Measurements from ENCODE around the gene CDR2L.
A peak's percentile ranks its signal among the peaks of the same experiment; 100 is the strongest.

The CDR2L gene

DNA sequence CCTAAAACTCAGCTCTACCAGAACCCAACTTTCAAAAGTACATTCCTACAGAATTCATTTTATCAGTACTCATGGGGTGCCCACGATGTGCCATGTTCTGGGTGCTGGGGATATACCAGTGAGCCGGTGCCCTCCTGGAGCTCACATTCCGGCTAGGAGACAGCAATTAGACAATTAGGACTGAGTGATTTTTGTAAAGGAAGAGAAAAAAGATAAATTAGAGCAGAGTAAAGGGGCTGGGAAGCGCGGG, 24.6 kb downstream of the CDR2L start:
- TF ChIP-seq, protein P1, sequence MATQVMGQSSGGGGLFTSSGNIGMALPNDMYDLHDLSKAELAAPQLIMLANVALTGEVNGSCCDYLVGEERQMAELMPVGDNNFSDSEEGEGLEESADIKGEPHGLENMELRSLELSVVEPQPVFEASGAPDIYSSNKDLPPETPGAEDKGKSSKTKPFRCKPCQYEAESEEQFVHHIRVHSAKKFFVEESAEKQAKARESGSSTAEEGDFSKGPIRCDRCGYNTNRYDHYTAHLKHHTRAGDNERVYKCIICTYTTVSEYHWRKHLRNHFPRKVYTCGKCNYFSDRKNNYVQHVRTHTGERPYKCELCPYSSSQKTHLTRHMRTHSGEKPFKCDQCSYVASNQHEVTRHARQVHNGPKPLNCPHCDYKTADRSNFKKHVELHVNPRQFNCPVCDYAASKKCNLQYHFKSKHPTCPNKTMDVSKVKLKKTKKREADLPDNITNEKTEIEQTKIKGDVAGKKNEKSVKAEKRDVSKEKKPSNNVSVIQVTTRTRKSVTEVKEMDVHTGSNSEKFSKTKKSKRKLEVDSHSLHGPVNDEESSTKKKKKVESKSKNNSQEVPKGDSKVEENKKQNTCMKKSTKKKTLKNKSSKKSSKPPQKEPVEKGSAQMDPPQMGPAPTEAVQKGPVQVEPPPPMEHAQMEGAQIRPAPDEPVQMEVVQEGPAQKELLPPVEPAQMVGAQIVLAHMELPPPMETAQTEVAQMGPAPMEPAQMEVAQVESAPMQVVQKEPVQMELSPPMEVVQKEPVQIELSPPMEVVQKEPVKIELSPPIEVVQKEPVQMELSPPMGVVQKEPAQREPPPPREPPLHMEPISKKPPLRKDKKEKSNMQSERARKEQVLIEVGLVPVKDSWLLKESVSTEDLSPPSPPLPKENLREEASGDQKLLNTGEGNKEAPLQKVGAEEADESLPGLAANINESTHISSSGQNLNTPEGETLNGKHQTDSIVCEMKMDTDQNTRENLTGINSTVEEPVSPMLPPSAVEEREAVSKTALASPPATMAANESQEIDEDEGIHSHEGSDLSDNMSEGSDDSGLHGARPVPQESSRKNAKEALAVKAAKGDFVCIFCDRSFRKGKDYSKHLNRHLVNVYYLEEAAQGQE (IDR thresholded peaks at IDR 0.05; ENCODE audit: insufficient read depth in 1 of 2, low read depth in 2 of 2, low read length in 2 of 2) = no peak
- TF ChIP-seq TAF1 (IDR thresholded peaks at IDR 0.05; ENCODE audit: borderline replicate concordance, insufficient read depth, low read length) = no peak
- no peak for TF ChIP-seq POLR2AphosphoS5 (IDR thresholded peaks at IDR 0.05; ENCODE audit: low read depth, low read length)
- no peak for TF ChIP-seq FOXP2 (optimal IDR thresholded peaks at IDR 0.05; ENCODE audit: borderline replicate concordance, extremely low read depth, extremely low read length, insufficient read depth)
- no peak for TF ChIP-seq SIN3A (IDR thresholded peaks at IDR 0.05; ENCODE audit: borderline replicate concordance, insufficient read depth, low read length)

DNA sequence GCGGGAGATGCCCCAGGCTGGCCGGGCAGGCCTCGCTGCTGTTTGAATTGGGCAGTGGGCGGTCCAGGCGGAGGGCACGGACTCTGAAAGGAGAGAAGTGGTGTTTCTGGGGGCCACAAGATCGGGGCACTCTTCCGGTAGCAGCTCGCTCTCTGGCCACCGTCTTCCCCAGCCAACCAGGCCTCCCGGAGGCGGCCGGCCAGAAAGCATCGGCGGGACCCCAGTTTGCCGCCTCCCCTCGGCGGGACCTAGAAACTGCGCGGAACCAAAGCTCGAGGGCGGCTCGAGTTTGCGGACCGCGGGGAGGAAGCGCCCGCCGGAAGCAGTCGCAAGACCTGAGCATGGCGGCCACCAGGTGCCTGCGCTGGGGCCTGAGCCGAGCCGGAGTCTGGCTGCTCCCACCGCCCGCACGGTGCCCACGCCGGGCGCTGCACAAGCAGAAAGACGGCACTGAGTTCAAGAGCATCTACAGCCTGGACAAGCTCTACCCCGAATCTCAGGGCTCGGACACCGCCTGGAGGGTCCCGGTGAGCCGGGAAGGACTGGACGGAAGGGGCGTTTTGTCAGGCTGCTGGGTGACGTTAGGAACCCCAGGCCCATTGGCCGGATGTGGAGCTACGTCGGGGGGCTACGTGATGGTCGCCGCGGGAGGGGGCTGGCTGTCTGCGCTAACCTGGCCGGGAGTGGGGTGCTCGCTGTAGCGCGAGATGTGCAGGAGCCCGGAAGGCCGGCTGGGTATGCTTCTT, 25.1 kb downstream of the CDR2L start, which contains the start of gene MRPL58:
Gene MRPL58, plus strand, starts transcription at position 325 of the 746 bp plus-strand sequence. Its CDS starts 17 bp downstream, at position 342.
- TF ChIP-seq SIN3A (IDR thresholded peaks at IDR 0.05; ENCODE audit: borderline replicate concordance, insufficient read depth, low read length) = 0 out of 2 replicates have a peak, but pooled peaks have one; percentile 14
- peak; percentile 91 for TF ChIP-seq FOXP2 (optimal IDR thresholded peaks at IDR 0.05; ENCODE audit: borderline replicate concordance, extremely low read depth, extremely low read length, insufficient read depth)
- TF ChIP-seq, protein P1 (IDR thresholded peaks at IDR 0.05; ENCODE audit: insufficient read depth in 1 of 2, low read depth in 2 of 2, low read length in 2 of 2) = peak; percentile 57 to 72
- TF ChIP-seq TAF1 (IDR thresholded peaks at IDR 0.05; ENCODE audit: borderline replicate concordance, insufficient read depth, low read length) = peak; percentile 99
- peak; percentile 91 for TF ChIP-seq POLR2AphosphoS5 (IDR thresholded peaks at IDR 0.05; ENCODE audit: low read depth, low read length)

DNA sequence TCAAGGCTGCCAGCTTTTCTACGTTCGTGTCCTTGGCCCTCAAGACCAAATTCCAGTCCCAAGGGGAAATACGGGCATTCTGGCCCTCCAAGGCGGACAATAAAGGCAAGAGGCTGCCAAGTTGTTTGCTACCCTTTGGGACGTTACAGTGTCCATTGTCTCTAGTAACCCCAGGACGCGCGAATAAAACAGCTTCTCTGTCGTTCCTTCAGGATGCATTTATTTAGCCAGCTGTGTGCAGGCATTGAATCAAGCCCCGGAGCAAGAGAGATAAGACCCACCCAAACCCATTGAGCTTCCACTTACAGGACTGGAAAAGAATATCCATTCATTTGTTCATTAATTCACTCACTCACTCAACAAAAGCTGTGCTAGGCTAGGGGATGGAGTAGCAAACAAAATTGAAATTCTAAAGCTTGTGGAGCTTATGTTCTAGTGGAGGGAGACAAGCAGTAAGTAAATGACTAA, 25.7 kb downstream of the CDR2L start:
- TF ChIP-seq POLR2AphosphoS5 (IDR thresholded peaks at IDR 0.05; ENCODE audit: low read depth, low read length) = no peak
- TF ChIP-seq, protein P1 (IDR thresholded peaks at IDR 0.05; ENCODE audit: insufficient read depth in 1 of 2, low read depth in 2 of 2, low read length in 2 of 2) = no peak
- TF ChIP-seq SIN3A (IDR thresholded peaks at IDR 0.05; ENCODE audit: borderline replicate concordance, insufficient read depth, low read length) = no peak
- TF ChIP-seq FOXP2 (optimal IDR thresholded peaks at IDR 0.05; ENCODE audit: borderline replicate concordance, extremely low read depth, extremely low read length, insufficient read depth) = no peak
- TF ChIP-seq TAF1 (IDR thresholded peaks at IDR 0.05; ENCODE audit: borderline replicate concordance, insufficient read depth, low read length) = no peak

DNA sequence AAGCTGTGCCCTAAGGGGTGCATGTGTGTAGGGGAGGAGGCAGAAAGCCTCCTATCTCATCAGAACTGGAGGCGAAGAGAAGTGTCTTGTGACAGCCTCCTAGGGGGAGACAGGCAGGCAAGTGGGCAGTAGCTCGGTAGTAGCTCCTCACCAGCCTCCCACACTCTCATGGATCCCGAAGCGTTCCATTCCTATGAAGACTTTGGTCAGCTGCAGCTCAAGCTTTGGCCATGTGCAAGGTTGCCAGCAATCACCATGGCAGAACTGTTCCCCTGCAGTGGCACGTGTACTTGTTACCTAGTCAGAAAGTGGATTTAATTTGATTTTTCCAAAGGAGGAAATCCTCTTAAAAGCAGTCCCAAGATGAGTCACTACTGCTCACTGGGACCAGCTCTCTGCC, 31.7 kb downstream of the CDR2L start:
- TF ChIP-seq, protein P1 (IDR thresholded peaks at IDR 0.05; ENCODE audit: insufficient read depth in 1 of 2, low read depth in 2 of 2, low read length in 2 of 2) = no peak
- TF ChIP-seq TAF1 (IDR thresholded peaks at IDR 0.05; ENCODE audit: borderline replicate concordance, insufficient read depth, low read length) (no peak), FOXP2 (optimal IDR thresholded peaks at IDR 0.05; ENCODE audit: borderline replicate concordance, extremely low read depth, extremely low read length, insufficient read depth) (no peak), SIN3A (IDR thresholded peaks at IDR 0.05; ENCODE audit: borderline replicate concordance, insufficient read depth, low read length) (no peak), POLR2AphosphoS5 (IDR thresholded peaks at IDR 0.05; ENCODE audit: low read depth, low read length) (no peak)

Measured in PFSK-1 (cell line).